Raji (cell line): ENCODE measurements around the gene INPP5A.

Source experiments
- POLR2A ChIP-seq: IDR thresholded peaks from 2 replicates; pipeline ENCODE4 v1.6.1; 2011; ENCODE audit warnings: low read depth, low read length, control low read depth; ENCODE audit not compliant: insufficient read depth

The INPP5A gene

GRCh38 chr10:132498562-132499366, 38.8 kb upstream of the INPP5A start:
- no peak for TF ChIP-seq POLR2A

- TF ChIP-seq POLR2A = no peak
These were observed 38.3 kb upstream of the INPP5A start for GRCh38 chr10:132499367-132499685.

GRCh38 chr10:132500781-132501415, 36.7 kb upstream of the INPP5A start:
- no peak for TF ChIP-seq POLR2A

- no peak for TF ChIP-seq POLR2A
These were observed 34.9 kb upstream of the INPP5A start for GRCh38 chr10:132502544-132503300.

GRCh38 chr10:132503581-132504421, 33.8 kb upstream of the INPP5A start:
- no peak for TF ChIP-seq POLR2A

- no peak for TF ChIP-seq POLR2A
These were observed 32.9 kb upstream of the INPP5A start for GRCh38 chr10:132504501-132505272.

GRCh38 chr10:132506711-132507408, 30.7 kb upstream of the INPP5A start:
- TF ChIP-seq POLR2A = no peak

GRCh38 chr10:132507409-132507955, 30.1 kb upstream of the INPP5A start:
- TF ChIP-seq POLR2A = no peak

GRCh38 chr10:132507956-132508490, 29.6 kb upstream of the INPP5A start:
- no peak for TF ChIP-seq POLR2A

- TF ChIP-seq POLR2A = no peak
These were observed 28.8 kb upstream of the INPP5A start for GRCh38 chr10:132508581-132509443.

GRCh38 chr10:132509506-132510173, 27.9 kb upstream of the INPP5A start:
- TF ChIP-seq POLR2A = no peak

- TF ChIP-seq POLR2A = no peak
These were observed 27.4 kb upstream of the INPP5A start for GRCh38 chr10:132510174-132510611.
